Thyroid gland (tissue), 4 donors: ENCODE data around the gene MAPK6. TPM values are rescaled to one million over a fixed set of nuclear protein-coding genes. Genes with fewer than 3 reads are reported as not detected.

Source experiments
- DNase-seq, 2 donors: peaks; one replicate each; pipeline ENCODE4 v3.0.0-alpha.2; 2019
- H3K27ac ChIP-seq, 3 donors: fragments of 200-600 bp; sonication (generic); 1 replicate in 2 of 3; 2 replicates in 1 of 3; pipeline ENCODE4 v1.5.1; 2016 to 2019; ENCODE audit warnings: mild to moderate bottlenecking in 1 of 3, moderate library complexity in 1 of 3
- H3K27me3 ChIP-seq: fragments of 200-600 bp; sonication (generic); one replicate; pipeline ENCODE4 v1.5.1; 2019
- H3K36me3 ChIP-seq, 2 donors: fragments of 200-600 bp; sonication (generic); one replicate each; pipeline ENCODE4 v1.5.1; 2016 to 2019
- H3K4me1 ChIP-seq, 2 donors: fragments of 200-600 bp; sonication (generic); one replicate each; pipeline ENCODE4 v1.5.1; 2017 to 2019
- H3K4me3 ChIP-seq, 3 donors: fragments of 200-600 bp; sonication (generic); replicated peaks in 1 of 3; 1 replicate in 2 of 3; 2 replicates in 1 of 3; pipeline ENCODE4 v1.5.1; 2016; ENCODE audit warnings: mild to moderate bottlenecking in 1 of 3
- H3K9me3 ChIP-seq: fragments of 200-600 bp; sonication (generic); one replicate; pipeline ENCODE4 v1.5.1; 2017
- POLR2A ChIP-seq, 2 donors: fragments of 450-650 bp; IDR thresholded peaks; one replicate each; pipeline ENCODE4 v1.6.1; 2017; ENCODE audit warnings: antibody characterized with exemption in 2 of 2, mild to moderate bottlenecking in 2 of 2, moderate library complexity in 1 of 2
- WGBS, 2 donors: methylation state at CpG; one replicate each; pipeline ENCODE4 v1.1.5; 2017; 5-methylcytosine and 5-hydroxymethylcytosine counted together
- intact Hi-C: fragments of 100-400 bp; cut with DNase I; formaldehyde crosslinking; loops from one replicate; pipeline ENCODE4 v1.15.1; 2023
- total RNA-seq, 4 donors: library from RNA; depleted of rRNA; stranded (reverse); fragments of >200 nt; gene quantifications; one replicate each; pipeline ENCODE4 v1.2.3, GENCODE V29; 2016
- TF ChIP-seq, protein P1 (sequence below), 6 experiments: fragments of 200-600 bp in 3 of 6; fragments of 450-650 bp in 3 of 6; sonication (generic) in 3 of 6; IDR thresholded peaks; one replicate each; pipeline ENCODE4 v1.5.1; 2016 to 2019; ENCODE audit warnings: antibody characterized with exemption in 6 of 6, mild to moderate bottlenecking in 2 of 6, inconsistent platforms in 1 of 6, moderate library complexity in 1 of 6

Gene MAPK6
- total RNA-seq, 4 donors from 2014 or later, result 27.3 to 61.3 (median 30.9) TPM

DNA sequence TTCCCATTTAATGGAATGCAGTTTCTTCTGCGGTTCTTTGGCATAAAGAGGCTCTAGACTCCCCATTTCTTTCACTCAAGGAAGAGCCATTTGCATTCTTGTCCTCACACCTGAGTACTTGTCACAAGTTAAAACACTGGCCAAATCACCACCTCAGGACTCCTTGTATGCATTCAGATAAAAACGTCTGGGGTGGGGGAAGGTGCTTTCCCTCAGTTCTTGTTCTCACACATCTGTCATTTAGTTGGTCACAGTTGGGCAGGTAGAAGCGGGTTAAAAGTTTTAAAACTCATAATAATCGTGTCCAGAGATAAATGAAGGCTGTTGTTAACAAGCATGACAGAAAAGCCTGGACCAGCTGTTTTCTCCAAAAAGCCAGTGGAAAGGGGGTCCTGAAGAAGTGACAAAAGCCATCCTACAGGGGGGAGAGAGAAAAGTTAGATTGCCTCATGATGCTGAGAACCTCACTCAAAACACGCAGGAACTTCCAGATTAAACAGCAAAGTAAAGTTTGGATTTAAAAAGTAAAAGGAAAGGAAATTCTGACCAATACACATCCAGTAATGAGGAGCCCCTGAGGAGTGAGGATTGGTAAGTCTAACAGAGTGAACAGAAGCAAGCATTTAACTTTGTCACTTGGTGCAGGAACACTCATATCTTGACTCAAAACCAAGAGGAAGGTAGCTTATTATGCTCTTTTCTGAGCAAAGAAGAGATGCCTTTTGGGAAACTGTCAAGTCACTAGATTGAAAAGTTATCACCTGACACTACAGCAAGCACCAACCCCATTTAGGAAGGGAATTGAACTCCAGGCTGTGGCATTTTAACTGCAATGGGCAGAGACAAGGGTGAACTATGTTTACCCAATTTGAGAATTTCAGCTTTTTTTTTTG is 90.8 kb downstream of the MAPK6 start:
- peaks cover 8 to 10% of the 10 kb centered on the region in 2 donors for H3K4me1 ChIP-seq
- no peaks in the 10 kb centered on the region for H3K27me3 ChIP-seq
- no peaks in the 10 kb centered on the region for H3K9me3 ChIP-seq
- H3K27ac ChIP-seq, result no peak overlapping the region
- H3K4me3 ChIP-seq, result no peak overlapping the region
- intact Hi-C loops, result no loop called here
- H3K36me3 ChIP-seq, result no peaks in the 10 kb centered on the region
- 72 to 82% methylated on average over 5 of the region's 5 CpGs for WGBS, 2 donors
- DNase-seq, result no peak
- no peak for TF ChIP-seq POLR2A (IDR thresholded peaks at IDR 0.05)
- TF ChIP-seq, protein P1, sequence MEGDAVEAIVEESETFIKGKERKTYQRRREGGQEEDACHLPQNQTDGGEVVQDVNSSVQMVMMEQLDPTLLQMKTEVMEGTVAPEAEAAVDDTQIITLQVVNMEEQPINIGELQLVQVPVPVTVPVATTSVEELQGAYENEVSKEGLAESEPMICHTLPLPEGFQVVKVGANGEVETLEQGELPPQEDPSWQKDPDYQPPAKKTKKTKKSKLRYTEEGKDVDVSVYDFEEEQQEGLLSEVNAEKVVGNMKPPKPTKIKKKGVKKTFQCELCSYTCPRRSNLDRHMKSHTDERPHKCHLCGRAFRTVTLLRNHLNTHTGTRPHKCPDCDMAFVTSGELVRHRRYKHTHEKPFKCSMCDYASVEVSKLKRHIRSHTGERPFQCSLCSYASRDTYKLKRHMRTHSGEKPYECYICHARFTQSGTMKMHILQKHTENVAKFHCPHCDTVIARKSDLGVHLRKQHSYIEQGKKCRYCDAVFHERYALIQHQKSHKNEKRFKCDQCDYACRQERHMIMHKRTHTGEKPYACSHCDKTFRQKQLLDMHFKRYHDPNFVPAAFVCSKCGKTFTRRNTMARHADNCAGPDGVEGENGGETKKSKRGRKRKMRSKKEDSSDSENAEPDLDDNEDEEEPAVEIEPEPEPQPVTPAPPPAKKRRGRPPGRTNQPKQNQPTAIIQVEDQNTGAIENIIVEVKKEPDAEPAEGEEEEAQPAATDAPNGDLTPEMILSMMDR (IDR thresholded peaks at IDR 0.05), result no peak

DNA sequence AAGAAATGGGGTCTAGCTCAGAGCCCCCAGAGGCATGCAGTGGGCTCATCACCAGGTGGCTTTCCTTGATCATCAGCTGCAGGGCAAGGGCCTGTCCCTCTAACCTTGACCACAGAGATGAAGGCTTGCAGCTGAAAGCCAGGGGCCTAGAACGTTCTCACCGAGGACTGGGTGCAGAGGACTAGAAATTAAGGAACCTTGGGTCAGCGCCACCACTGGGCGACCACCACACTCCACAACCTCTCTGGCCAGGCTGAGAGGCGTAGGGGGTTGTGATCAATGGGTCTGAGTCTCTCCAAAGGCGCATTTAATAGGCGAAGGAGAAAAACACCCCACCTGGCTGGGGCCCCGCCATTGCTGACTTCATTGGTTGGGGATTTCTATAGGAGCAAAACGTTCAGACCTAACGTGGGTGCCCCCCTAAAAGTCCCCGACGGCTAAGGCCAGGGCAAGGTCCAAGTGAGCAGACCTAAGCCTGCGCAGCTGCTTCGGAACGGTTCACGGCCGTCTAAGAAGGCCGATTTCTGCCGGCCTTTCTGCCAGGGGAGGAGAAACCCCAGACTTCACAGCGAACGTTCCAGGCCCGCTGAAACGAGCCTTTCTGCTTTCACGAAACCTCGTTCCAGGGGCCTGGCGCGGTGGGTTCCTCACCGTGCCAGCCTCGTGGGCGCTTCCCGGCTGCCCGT is 92.6 kb downstream of the MAPK6 start:
- Histone ChIP-seq H3K4me1 (peaks cover 8 to 10% of the 10 kb centered on the region in 2 donors), H3K9me3 (no peaks in the 10 kb centered on the region), H3K36me3 (no peaks in the 10 kb centered on the region), H3K27ac (no peak overlapping the region), H3K27me3 (no peaks in the 10 kb centered on the region), H3K4me3 (peak overlapping the region in 2 of 3 donors; percentile 3 to 29)
- no peak for DNase-seq
- 55 to 91% methylated on average over 10 to 31 of the region's 32 CpGs for WGBS, 2 donors
- intact Hi-C loops, result no loop called here
- TF ChIP-seq, protein P1 (IDR thresholded peaks at IDR 0.05), result no peak
- no peak for TF ChIP-seq POLR2A (IDR thresholded peaks at IDR 0.05)

DNA sequence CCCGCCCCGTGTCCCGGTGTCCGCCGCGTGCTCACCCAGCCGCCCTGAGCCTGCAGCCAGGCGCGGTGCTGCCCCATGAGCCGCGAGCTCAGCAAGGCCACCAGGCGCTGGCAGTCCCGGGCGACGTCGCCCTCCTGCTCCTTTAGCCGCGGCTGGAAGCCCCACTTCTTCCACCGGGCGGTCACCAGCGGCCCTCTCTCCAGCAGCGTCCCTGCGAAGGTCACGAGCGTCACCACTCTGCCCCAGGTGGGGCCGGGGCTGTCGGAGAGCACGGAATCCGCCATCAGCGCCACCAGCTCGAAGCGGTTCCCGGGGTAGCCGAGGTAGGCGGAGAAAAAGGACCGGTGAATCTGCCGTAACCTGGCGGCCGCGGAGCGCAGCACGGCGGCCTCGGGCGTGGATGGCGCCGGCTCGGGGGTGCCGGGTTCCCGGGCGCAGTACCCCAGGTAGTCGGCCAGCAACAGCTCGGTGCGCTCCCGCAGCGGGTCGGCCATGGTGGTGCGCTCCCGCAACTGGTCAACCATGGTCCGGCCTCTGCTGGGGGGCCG is 93.3 kb downstream of the MAPK6 start:
- no peaks in the 10 kb centered on the region for H3K27me3 ChIP-seq
- WGBS, 2 donors, result 3 to 4% methylated on average over 12 to 20 of the region's 61 CpGs
- H3K4me1 ChIP-seq, result peaks cover 8 to 10% of the 10 kb centered on the region in 2 donors
- peak overlapping the region in 2 of 3 donors; percentile 3 to 29 for H3K4me3 ChIP-seq
- intact Hi-C loops, result no loop called here
- H3K27ac ChIP-seq, result no peak overlapping the region
- no peaks in the 10 kb centered on the region for H3K9me3 ChIP-seq
- TF ChIP-seq, protein P1 (IDR thresholded peaks at IDR 0.05), result peak in 1 of 6 experiments; percentile 11
- no peak for TF ChIP-seq POLR2A (IDR thresholded peaks at IDR 0.05)
- H3K36me3 ChIP-seq, result no peaks in the 10 kb centered on the region
- peak; percentile 48 to 49 for DNase-seq

DNA sequence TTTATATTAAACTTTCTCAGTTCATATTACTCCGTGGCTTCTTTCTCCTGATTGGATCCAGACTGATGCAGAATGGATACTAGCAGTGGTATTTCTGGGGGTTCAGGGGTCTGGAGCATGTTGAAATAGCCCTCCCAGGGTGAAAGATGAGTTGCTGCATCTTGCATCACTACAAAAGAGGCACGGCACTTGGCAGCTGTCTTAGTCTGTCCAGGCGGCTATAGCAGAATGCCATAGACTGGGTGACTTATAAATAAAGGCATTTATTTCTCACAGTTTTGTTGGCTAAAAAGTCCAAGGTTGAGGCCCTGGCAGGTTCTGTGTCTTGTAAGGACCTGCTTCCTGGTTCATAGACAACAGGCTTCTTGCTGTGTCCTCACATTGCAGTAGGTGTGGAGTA is 94.2 kb downstream of the MAPK6 start:
- no peaks in the 10 kb centered on the region for H3K9me3 ChIP-seq
- H3K4me1 ChIP-seq, result peaks cover 8 to 10% of the 10 kb centered on the region in 2 donors
- H3K4me3 ChIP-seq, result no peak overlapping the region
- H3K36me3 ChIP-seq, result no peaks in the 10 kb centered on the region
- DNase-seq, result no peak
- intact Hi-C loops, result no loop called here
- no peak overlapping the region for H3K27ac ChIP-seq
- TF ChIP-seq POLR2A (IDR thresholded peaks at IDR 0.05), result no peak
- TF ChIP-seq, protein P1 (IDR thresholded peaks at IDR 0.05), result no peak
- no peaks in the 10 kb centered on the region for H3K27me3 ChIP-seq
- 96 to 97% methylated on average over 3 of the region's 3 CpGs for WGBS, 2 donors
